ENCODE data around the gene PCSK7.

DNA sequence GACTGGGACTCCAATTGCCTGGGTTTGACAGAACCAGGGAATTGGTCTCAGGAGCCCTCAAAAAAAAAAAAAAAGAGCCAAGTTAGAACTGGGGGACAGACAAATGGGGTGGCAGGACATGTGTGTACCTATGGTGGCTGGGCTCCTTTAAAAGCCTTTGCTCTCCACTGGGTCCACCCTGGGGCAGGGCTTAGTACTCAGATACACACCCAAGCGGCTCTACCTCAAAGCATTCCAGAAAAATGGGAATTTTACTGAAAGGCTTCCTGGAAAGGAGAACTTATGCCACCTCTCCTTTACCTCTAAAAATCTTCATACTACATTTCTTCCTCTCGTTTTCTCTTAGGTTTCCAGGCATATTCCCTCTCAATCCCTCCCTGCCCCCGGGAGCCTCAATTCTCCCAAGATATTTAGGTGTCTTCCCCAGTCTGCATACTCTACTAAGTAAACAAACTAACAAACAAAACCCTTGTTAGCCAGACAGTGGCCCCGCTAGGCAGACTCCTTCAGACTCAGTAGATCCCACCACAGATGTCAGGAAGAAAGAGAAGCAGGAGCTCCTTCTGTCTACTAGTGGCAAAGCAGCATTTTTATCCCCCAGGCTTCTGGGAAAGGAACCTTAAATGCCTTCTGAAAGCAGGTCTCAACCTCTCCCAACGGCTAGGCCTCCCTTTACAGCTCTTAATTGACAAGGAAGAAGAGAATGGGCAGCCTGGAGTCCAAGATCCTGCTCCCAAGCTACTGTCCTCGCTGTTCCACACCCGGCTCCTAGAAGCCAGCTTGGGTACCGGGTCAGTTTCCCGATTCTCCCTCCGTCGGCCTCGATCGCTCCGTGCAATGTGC, 653 bp downstream of the PCSK7 start:
- TF ChIP-seq CTCF (IDR thresholded peaks at IDR 0.05; ENCODE audit: extremely low read depth in 1 of 2, insufficient read depth in 1 of 2, low read depth in 1 of 2, low read length in 2 of 2) (no peak), FOS (IDR thresholded peaks at IDR 0.05; ENCODE audit: borderline replicate concordance, insufficient read depth, low read length) (no peak), POLR2A (IDR thresholded peaks at IDR 0.05; ENCODE audit: low read depth, low read length) (no peak), POLR2AphosphoS5 (IDR thresholded peaks at IDR 0.05; ENCODE audit: insufficient read depth, low read depth, low read length) (no peak), EZH2 (IDR thresholded peaks at IDR 0.05; ENCODE audit: borderline replicate concordance, low read depth, low read length, severe bottlenecking) (no peak), MYC (IDR thresholded peaks at IDR 0.05; ENCODE audit: low read depth, low read length) (no peak)
- TF ChIP-seq, protein P1, sequence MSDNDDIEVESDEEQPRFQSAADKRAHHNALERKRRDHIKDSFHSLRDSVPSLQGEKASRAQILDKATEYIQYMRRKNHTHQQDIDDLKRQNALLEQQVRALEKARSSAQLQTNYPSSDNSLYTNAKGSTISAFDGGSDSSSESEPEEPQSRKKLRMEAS (IDR thresholded peaks at IDR 0.05; ENCODE audit: insufficient read depth, insufficient read length): no peak
